A673 (cell line): ENCODE data around the gene BCR. TPM values are rescaled to one million over a fixed set of nuclear protein-coding genes. Genes with fewer than 3 reads are reported as not detected.
"Not testable (repeated sequence)": the region's sequence is repeated elsewhere in the genome, so short reads cannot be mapped to it uniquely, and the experiment has no call there.

ENCODE experiments used
- BruUV-seq: library from RNA; stranded (reverse); fragments of 400-500 nt; replicated peaks from 2 replicates; lab custom pipeline; 2021; lab: Mats Ljungman, UMichigan
- CTCF ChIA-PET: fragments of 300-600 bp; sonication (Branson Sonifier 250); formaldehyde crosslinking; loops from one replicate; lab custom pipeline; 2022; ENCODE audit warnings: antibody characterized with exemption; lab: Charles Lee
- POLR2A ChIA-PET: fragments of 300-600 bp; sonication (Branson Sonifier 250); formaldehyde crosslinking; loops from one replicate; lab custom pipeline; 2022; ENCODE audit warnings: antibody characterized with exemption; ENCODE audit not compliant: low non-redundant PET; lab: Charles Lee
- DNase-seq: peaks from one replicate; pipeline ENCODE4 v3.0.0-alpha.2; 2015; ENCODE audit warnings: low spot score
- H3K27ac ChIP-seq: fragments of 200-600 bp; sonication (generic); 2 replicates; pipeline ENCODE4 v1.5.1; 2016; ENCODE audit warnings: mixed run types, low read depth, mild to moderate bottlenecking, mixed read lengths, antibody characterized with exemption, low read length; ENCODE audit not compliant: poor library complexity, severe bottlenecking
- H3K27me3 ChIP-seq: fragments of 200-600 bp; sonication (generic); replicated peaks from 2 replicates; pipeline ENCODE4 v1.6.1; 2017; ENCODE audit warnings: mixed run types, low read depth, mild to moderate bottlenecking, mixed read lengths, antibody characterized with exemption, low read length; ENCODE audit not compliant: insufficient read depth, poor library complexity
- H3K36me3 ChIP-seq: fragments of 200-600 bp; sonication (generic); 2 replicates; pipeline ENCODE4 v1.6.1; 2016; ENCODE audit warnings: mixed run types, mild to moderate bottlenecking, mixed read lengths, antibody characterized with exemption, low read length; ENCODE audit not compliant: insufficient read depth, poor library complexity, severe bottlenecking
- H3K4me1 ChIP-seq: fragments of 200-600 bp; sonication (generic); 2 replicates; pipeline ENCODE4 v1.6.1; 2017; ENCODE audit warnings: mixed run types, mild to moderate bottlenecking, mixed read lengths, antibody characterized with exemption, low read length; ENCODE audit not compliant: insufficient read depth, poor library complexity, severe bottlenecking
- H3K4me3 ChIP-seq: fragments of 200-600 bp; sonication (generic); 2 replicates; pipeline ENCODE4 v1.5.1; 2016; ENCODE audit warnings: low read depth, mixed run types, mild to moderate bottlenecking, mixed read lengths, low read length; ENCODE audit not compliant: poor library complexity, severe bottlenecking
- H3K9me3 ChIP-seq: fragments of 200-600 bp; sonication (generic); 2 replicates; pipeline ENCODE4 v1.6.1; 2016; ENCODE audit warnings: mixed run types, low read depth, mild to moderate bottlenecking, mixed read lengths, antibody characterized with exemption, low read length; ENCODE audit not compliant: poor library complexity, severe bottlenecking
- EZH2 ChIP-seq: fragments of 200-600 bp; sonication (generic); IDR thresholded peaks from 2 replicates; pipeline ENCODE4 v1.6.1; 2017; ENCODE audit warnings: borderline replicate concordance, low read depth, mild to moderate bottlenecking, mixed read lengths, antibody characterized with exemption, low read length; ENCODE audit not compliant: poor library complexity, severe bottlenecking
- intact Hi-C: fragments of 100-400 bp; cut with micrococcal nuclease; formaldehyde crosslinking; loops from one replicate; pipeline ENCODE4 v1.10.0; 2022; ENCODE audit not compliant: unreplicated experiment
- total RNA-seq: library from RNA; stranded (reverse); gene quantifications from 2 replicates; pipeline ENCODE4 v1.2.3, GENCODE V29; 2021
- TF ChIP-seq, protein P1 (sequence below): fragments of 300-800, 200-600 bp; sonication (generic); conservative IDR thresholded peaks from 2 replicates; pipeline ENCODE4 v1.5.1; 2017; ENCODE audit warnings: low read depth, mild to moderate bottlenecking, antibody characterized with exemption, low read length, moderate library complexity, mixed read lengths

The BCR gene
- total RNA-seq, 1 experiment from 2014 or later: 63.1 TPM

DNA sequence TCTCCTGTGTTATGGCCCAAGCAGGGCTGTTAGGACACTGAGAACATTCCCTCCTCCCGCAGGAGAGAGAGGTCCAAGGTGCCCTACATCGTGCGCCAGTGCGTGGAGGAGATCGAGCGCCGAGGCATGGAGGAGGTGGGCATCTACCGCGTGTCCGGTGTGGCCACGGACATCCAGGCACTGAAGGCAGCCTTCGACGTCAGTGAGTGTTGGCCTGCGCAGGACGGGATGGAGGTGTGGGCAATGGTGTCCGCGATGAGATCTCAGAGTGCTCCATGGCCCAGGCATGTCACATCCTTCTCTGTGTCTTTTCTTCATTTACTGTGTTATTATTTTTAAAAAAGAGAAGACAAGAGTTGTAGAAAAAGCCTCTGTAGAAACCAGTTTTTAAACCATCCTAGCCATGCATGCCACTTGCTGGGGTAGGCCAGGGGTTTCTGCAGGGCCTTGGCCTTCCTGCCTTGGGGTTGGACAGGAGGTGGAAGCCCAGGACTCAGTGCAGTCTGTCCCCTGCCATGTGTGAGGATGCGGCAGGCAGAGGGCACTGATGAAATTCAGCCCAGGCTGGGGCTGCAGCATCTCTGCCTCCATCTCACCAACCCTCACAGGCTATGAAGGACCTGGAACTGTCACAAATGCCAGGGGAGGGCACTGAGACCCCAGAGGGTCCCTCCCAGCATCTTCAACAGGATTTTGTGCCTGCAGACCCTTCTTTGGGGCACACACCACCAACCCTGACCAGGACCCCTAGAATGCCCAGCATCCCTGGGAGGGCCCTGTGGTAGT lies 131.5 kb downstream of the BCR start:
- BruUV-seq, POLR2A ChIA-PET, H3K27me3 ChIP-seq, H3K9me3 ChIP-seq, H3K27ac ChIP-seq, H3K4me3 ChIP-seq, CTCF ChIA-PET, H3K4me1 ChIP-seq, DNase-seq, H3K36me3 ChIP-seq: not testable (repeated sequence)
- intact Hi-C loops: loop anchor here (10.0 kb wide), 1 partner anchor 223 kb away; no protein-coding TSS in a partner anchor

- Histone ChIP-seq H3K27ac (no peak overlapping the region), H3K4me1 (no peaks in the 10 kb centered on the region), H3K9me3 (no peaks in the 10 kb centered on the region), H3K4me3 (no peak overlapping the region), H3K36me3 (no peaks in the 10 kb centered on the region), H3K27me3 (no peaks in the 10 kb centered on the region)
- TF ChIP-seq, protein P1, sequence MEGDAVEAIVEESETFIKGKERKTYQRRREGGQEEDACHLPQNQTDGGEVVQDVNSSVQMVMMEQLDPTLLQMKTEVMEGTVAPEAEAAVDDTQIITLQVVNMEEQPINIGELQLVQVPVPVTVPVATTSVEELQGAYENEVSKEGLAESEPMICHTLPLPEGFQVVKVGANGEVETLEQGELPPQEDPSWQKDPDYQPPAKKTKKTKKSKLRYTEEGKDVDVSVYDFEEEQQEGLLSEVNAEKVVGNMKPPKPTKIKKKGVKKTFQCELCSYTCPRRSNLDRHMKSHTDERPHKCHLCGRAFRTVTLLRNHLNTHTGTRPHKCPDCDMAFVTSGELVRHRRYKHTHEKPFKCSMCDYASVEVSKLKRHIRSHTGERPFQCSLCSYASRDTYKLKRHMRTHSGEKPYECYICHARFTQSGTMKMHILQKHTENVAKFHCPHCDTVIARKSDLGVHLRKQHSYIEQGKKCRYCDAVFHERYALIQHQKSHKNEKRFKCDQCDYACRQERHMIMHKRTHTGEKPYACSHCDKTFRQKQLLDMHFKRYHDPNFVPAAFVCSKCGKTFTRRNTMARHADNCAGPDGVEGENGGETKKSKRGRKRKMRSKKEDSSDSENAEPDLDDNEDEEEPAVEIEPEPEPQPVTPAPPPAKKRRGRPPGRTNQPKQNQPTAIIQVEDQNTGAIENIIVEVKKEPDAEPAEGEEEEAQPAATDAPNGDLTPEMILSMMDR: no peak
- no peak for TF ChIP-seq EZH2
- POLR2A ChIA-PET: no interaction called here
- no TSS peak for BruUV-seq
- DNase-seq: no peak
- CTCF ChIA-PET: no interaction called here
- intact Hi-C loops: loop anchor here (10.0 kb wide), 1 partner anchor 221 kb away; no protein-coding TSS in a partner anchor
Observed at GRCh38 chr22:23313791-23314567, 133.7 kb downstream of the BCR start.

GRCh38 chr22:23315341-23315917 lies 135.1 kb downstream of the BCR start:
- POLR2A ChIA-PET: no interaction called here
- intact Hi-C loops: loop anchor here (5.0 to 10.0 kb wide), 2 partner anchors 72 to 219 kb away; no protein-coding TSS in a partner anchor
- Histone ChIP-seq H3K36me3 (no peaks in the 10 kb centered on the region), H3K4me1 (no peaks in the 10 kb centered on the region), H3K9me3 (no peaks in the 10 kb centered on the region), H3K27me3 (no peaks in the 10 kb centered on the region), H3K4me3 (no peak overlapping the region), H3K27ac (no peak overlapping the region)
- TF ChIP-seq EZH2: no peak
- TF ChIP-seq, protein P1: peak; percentile 62
- CTCF ChIA-PET: no interaction called here
- no TSS peak for BruUV-seq
- peak; percentile 73 for DNase-seq

DNA sequence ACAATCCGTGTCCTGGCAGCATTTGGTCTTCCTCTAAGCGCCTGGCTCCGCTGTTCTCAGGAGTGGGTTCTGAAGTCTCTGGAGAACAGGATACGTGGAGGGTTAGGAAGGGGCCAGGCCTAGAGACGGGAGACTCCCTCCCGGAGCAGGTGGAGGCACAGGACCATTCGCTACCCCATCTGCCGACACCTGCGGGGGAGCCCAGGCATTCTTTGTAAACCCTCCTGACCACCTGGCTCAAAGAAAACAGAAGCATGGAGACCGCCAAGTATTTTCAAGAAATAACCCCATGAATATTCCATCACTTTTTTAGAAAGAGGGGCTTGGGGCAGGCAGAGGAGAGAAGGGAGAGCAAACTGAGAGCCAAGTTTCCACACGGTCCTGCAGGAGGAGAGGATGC lies 136.3 kb downstream of the BCR start:
- CTCF ChIA-PET, H3K9me3 ChIP-seq, H3K36me3 ChIP-seq, H3K4me3 ChIP-seq, BruUV-seq, H3K4me1 ChIP-seq, H3K27me3 ChIP-seq, DNase-seq, H3K27ac ChIP-seq, POLR2A ChIA-PET: not testable (repeated sequence)
- intact Hi-C loops: loop anchor here (5.0 to 10.0 kb wide), 2 partner anchors 71 to 218 kb away; no protein-coding TSS in a partner anchor

DNA sequence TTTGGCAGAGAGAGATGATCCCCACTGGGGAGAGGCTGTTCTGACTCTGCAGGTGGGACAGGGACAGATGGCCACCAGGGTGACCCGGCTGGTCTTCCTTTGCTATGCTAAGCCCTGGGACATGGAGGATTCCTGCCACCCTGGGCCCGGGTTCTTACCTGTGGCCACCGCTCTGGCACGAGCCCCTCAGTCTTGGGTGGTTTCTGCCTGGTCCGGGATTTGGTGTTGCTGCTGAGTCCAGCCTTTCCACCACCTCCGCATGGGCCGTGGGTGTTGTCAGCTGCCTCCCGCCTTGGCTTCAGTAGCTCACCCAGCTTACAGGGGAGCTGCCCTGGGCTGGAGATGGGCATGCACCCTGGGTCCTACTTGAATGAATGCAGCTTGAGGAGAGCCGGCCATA lies 138.0 kb downstream of the BCR start:
- BruUV-seq: not testable (repeated sequence)

More for the DNA sequence above, 138.0 kb downstream of the BCR start:
- H3K9me3 ChIP-seq, H3K27me3 ChIP-seq, H3K4me1 ChIP-seq, H3K27ac ChIP-seq, H3K4me3 ChIP-seq, H3K36me3 ChIP-seq, DNase-seq, CTCF ChIA-PET, POLR2A ChIA-PET: not testable (repeated sequence)
- intact Hi-C loops: loop anchor here (5.0 to 10.0 kb wide), 2 partner anchors 69 to 216 kb away; no protein-coding TSS in a partner anchor
